IMR-90 (cell line): ENCODE data around the gene LHFPL3. TPM values are rescaled to one million over a fixed set of nuclear protein-coding genes. Genes with fewer than 3 reads are reported as not detected.

Experiments
- ATAC-seq: fragments of 200-7000 bp; cut with Tn5 transposase; 2 replicates; pipeline ENCODE4 v1.9.1; 2020; ENCODE audit warnings: low read depth, mild to moderate bottlenecking, moderate library complexity
- BruUV-seq: library from RNA; stranded (reverse); fragments of 400-500 nt; replicated peaks from 2 replicates; lab custom pipeline; 2021; lab: Mats Ljungman, UMichigan
- CTCF ChIA-PET: fragments of 300-600 bp; formaldehyde crosslinking; extraction: SDS; loops from one replicate; lab custom pipeline; 2021; ENCODE audit warnings: antibody characterized with exemption; lab: Yijun Ruan, JAX
- POLR2A ChIA-PET: fragments of 300-600 bp; sonication (Branson Sonifier 250); formaldehyde crosslinking; loops from one replicate; lab custom pipeline; 2022; ENCODE audit warnings: antibody characterized with exemption; ENCODE audit not compliant: unreplicated experiment; lab: Charles Lee
- DNase-seq: peaks from one replicate; pipeline ENCODE4 v3.0.0; 2013
- H2AFZ ChIP-seq: replicated peaks from 2 replicates; pipeline ENCODE3; 2013; ENCODE audit warnings: low read length, mild to moderate bottlenecking; ENCODE audit not compliant: poor library complexity
- H2AK5ac ChIP-seq: 2 replicates; pipeline ENCODE4 v1.6.1; 2013; ENCODE audit warnings: low read depth, low read length, inconsistent platforms
- H2AK9ac ChIP-seq: replicated peaks from 2 replicates; pipeline ENCODE3; 2013; ENCODE audit warnings: mild to moderate bottlenecking, low read depth, low read length, moderate library complexity; ENCODE audit not compliant: poor library complexity
- H2BK120ac ChIP-seq: 2 replicates; pipeline ENCODE4 v1.6.1; 2013; ENCODE audit warnings: low read depth, low read length, inconsistent platforms
- H2BK15ac ChIP-seq: 3 replicates; pipeline ENCODE4 v1.6.1; 2013; ENCODE audit warnings: low read depth, low read length, inconsistent platforms
- H2BK20ac ChIP-seq: 2 replicates; pipeline ENCODE4 v1.6.1; 2013; ENCODE audit warnings: low read depth, mild to moderate bottlenecking, inconsistent platforms, low read length, moderate library complexity
- H2BK5ac ChIP-seq: 2 replicates; pipeline ENCODE4 v1.6.1; 2013; ENCODE audit warnings: mild to moderate bottlenecking, low read depth, low read length, inconsistent platforms; ENCODE audit not compliant: poor library complexity, severe bottlenecking
- H3K14ac ChIP-seq: replicated peaks from 2 replicates; pipeline ENCODE4 v1.6.1; 2013; ENCODE audit warnings: low read depth, low read length, inconsistent platforms
- H3K18ac ChIP-seq: 2 replicates; pipeline ENCODE4 v1.6.1; 2013; ENCODE audit warnings: low read depth, low read length, control low read depth
- H3K23ac ChIP-seq: 2 replicates; pipeline ENCODE4 v1.6.1; 2013; ENCODE audit warnings: low read depth, low read length, inconsistent platforms
- H3K27ac ChIP-seq: 2 replicates; pipeline ENCODE4 v1.5.1; 2013; ENCODE audit warnings: mild to moderate bottlenecking, control low read depth, low read length; ENCODE audit not compliant: insufficient read depth
- H3K27me3 ChIP-seq: 2 replicates; pipeline ENCODE4 v1.6.1; 2013; ENCODE audit warnings: low read length; ENCODE audit not compliant: control insufficient read depth, insufficient read depth
- H3K36me3 ChIP-seq: 2 replicates; pipeline ENCODE4 v1.6.1; 2013; ENCODE audit warnings: low read length, mixed read lengths; ENCODE audit not compliant: control insufficient read depth, insufficient read depth
- H3K4ac ChIP-seq: 2 replicates; pipeline ENCODE4 v1.6.1; 2013; ENCODE audit warnings: low read depth, low read length, inconsistent platforms
- H3K4me1 ChIP-seq: 2 replicates; pipeline ENCODE4 v1.6.1; 2013; ENCODE audit warnings: low read length, mixed read lengths; ENCODE audit not compliant: control insufficient read depth, insufficient read depth
- H3K4me2 ChIP-seq: 2 replicates; pipeline ENCODE4 v1.6.1; 2013; ENCODE audit warnings: low read depth, mild to moderate bottlenecking, control low read depth, low read length, moderate library complexity
- H3K4me3 ChIP-seq: 2 replicates; pipeline ENCODE4 v1.5.1; 2013; ENCODE audit warnings: low read depth, mild to moderate bottlenecking, control low read depth, low read length, moderate library complexity; ENCODE audit not compliant: insufficient read depth
- H3K56ac ChIP-seq: 2 replicates; pipeline ENCODE4 v1.6.1; 2013; ENCODE audit warnings: low read length, inconsistent platforms; ENCODE audit not compliant: insufficient read depth; ENCODE audit errors: extremely low read depth
- H3K79me1 ChIP-seq, 2 experiments: 2 replicates each; pipeline ENCODE4 v1.6.1; 2013; ENCODE audit warnings: low read length in 2 of 2, inconsistent platforms in 1 of 2, low read depth in 1 of 2
- H3K9ac ChIP-seq: 2 replicates; pipeline ENCODE4 v1.6.1; 2013; ENCODE audit warnings: low read depth, low read length, control low read depth
- H3K9me1 ChIP-seq: 2 replicates; pipeline ENCODE4 v1.6.1; 2013; ENCODE audit warnings: low read length, inconsistent platforms; ENCODE audit not compliant: insufficient read depth
- H3K9me3 ChIP-seq: 2 replicates; pipeline ENCODE4 v1.6.1; 2013; ENCODE audit warnings: low read length; ENCODE audit not compliant: control insufficient read depth, insufficient read depth
- H4K20me1 ChIP-seq: 2 replicates; pipeline ENCODE4 v1.6.1; 2013; ENCODE audit warnings: low read length, inconsistent platforms; ENCODE audit not compliant: insufficient read depth
- H4K5ac ChIP-seq: 2 replicates; pipeline ENCODE4 v1.6.1; 2013; ENCODE audit warnings: mild to moderate bottlenecking, low read depth, low read length, control low read depth
- H4K8ac ChIP-seq, 2 experiments: 2 replicates each; pipeline ENCODE4 v1.6.1; 2013; ENCODE audit warnings: low read depth in 2 of 2, low read length in 2 of 2, control low read depth in 1 of 2, inconsistent platforms in 1 of 2
- H4K91ac ChIP-seq: 2 replicates; pipeline ENCODE4 v1.6.1; 2013; ENCODE audit warnings: low read depth, low read length, inconsistent platforms; ENCODE audit not compliant: insufficient read depth
- BHLHE40 ChIP-seq: fragments of 150-350 bp; IDR thresholded peaks from 2 replicates; pipeline ENCODE4 v1.6.1; 2016; ENCODE audit warnings: mild to moderate bottlenecking, low read depth, low read length
- CEBPB ChIP-seq: IDR thresholded peaks from 2 replicates; pipeline ENCODE4 v1.6.1; 2012; ENCODE audit warnings: low read depth, low read length, improper control_type of control experiment
- ELK1 ChIP-seq: fragments of 150-350 bp; IDR thresholded peaks from 2 replicates; pipeline ENCODE4 v1.6.1; 2016; ENCODE audit warnings: low read depth, mild to moderate bottlenecking, low read length, moderate library complexity, borderline replicate concordance
- FOS ChIP-seq: fragments of 150-350 bp; IDR thresholded peaks from 2 replicates; pipeline ENCODE4 v1.6.1; 2016; ENCODE audit warnings: low read depth, low read length
- MXI1 ChIP-seq: IDR thresholded peaks from 2 replicates; pipeline ENCODE4 v1.6.1; 2012; ENCODE audit warnings: low read depth, mild to moderate bottlenecking, low read length, moderate library complexity, borderline replicate concordance
- NFE2L2 ChIP-seq: fragments of 150-350 bp; IDR thresholded peaks from 2 replicates; pipeline ENCODE4 v1.6.1; 2016; ENCODE audit warnings: low read depth, mild to moderate bottlenecking, low read length
- RAD21 ChIP-seq: IDR thresholded peaks from 2 replicates; pipeline ENCODE4 v1.6.1; 2012; ENCODE audit warnings: low read length, improper control_type of control experiment
- RFX5 ChIP-seq: IDR thresholded peaks from 2 replicates; pipeline ENCODE4 v1.8.0; 2012; ENCODE audit warnings: low read depth, mild to moderate bottlenecking, low read length, moderate library complexity
- WGBS, 2 experiments: methylation state at CpG; one replicate each; pipeline versions ENCODE4 v1.1.5 to v1.1.7; 2013; ENCODE audit warnings: missing lambda C conversion rate in 2 of 2; ENCODE audit not compliant: insufficient read length in 1 of 2; ENCODE audit errors: extremely low coverage in 2 of 2; 5-methylcytosine and 5-hydroxymethylcytosine counted together
- dilution Hi-C: fragments of 300-500 bp; cut with HindIII; formaldehyde crosslinking; loops from one replicate; pipeline ENCODE4 v1.14.3; 2018; ENCODE audit warnings: low sequenced_read_pairs; ENCODE audit not compliant: unreplicated experiment
- in situ Hi-C: fragments of 300-500 bp; cut with MboI; formaldehyde crosslinking; loops from 3 replicates; pipeline ENCODE4 v1.14.3; 2019; ENCODE audit warnings: low sequenced_read_pairs, inconsistent platforms, mixed read lengths
- intact Hi-C: fragments of 100-400 bp; cut with micrococcal nuclease; formaldehyde crosslinking; loops from 2 replicates; pipeline ENCODE4 v1.10.0; 2022
- polyA plus RNA-seq, 3 experiments: library from polyadenylated mRNA; depleted of rRNA; stranded (reverse); fragments of >200 nt; gene quantifications; 2 replicates each; pipeline ENCODE4 v1.2.3, GENCODE V29; 2012; ENCODE audit warnings: low replicate concordance in 1 of 3
- total RNA-seq: library from RNA; depleted of rRNA; stranded (reverse); fragments of >200 nt; gene quantifications from 2 replicates; pipeline ENCODE4 v1.2.3, GENCODE V29; 2012

Gene LHFPL3
- total and polyA plus RNA-seq, 2 of the 4 experiments (the other 2 are of a cell fraction), result not detected

GRCh38 chr7:104838537-104839299, 510.3 kb downstream of the LHFPL3 start:
- no peak overlapping the region for H2AK5ac ChIP-seq
- H4K20me1 ChIP-seq, result no peaks in the 10 kb centered on the region
- no peak overlapping the region for H2BK15ac ChIP-seq
- H2AFZ ChIP-seq, result no peak overlapping the region
- in situ Hi-C loops, result no loop called here
- no peak for TF ChIP-seq MXI1
- TF ChIP-seq CEBPB, result no peak
- no peak for TF ChIP-seq BHLHE40
- TF ChIP-seq RFX5, result no peak
- no peak for TF ChIP-seq RAD21
- no peak for TF ChIP-seq FOS
- TF ChIP-seq ELK1, result no peak
- TF ChIP-seq NFE2L2, result no peak
- WGBS, 2 experiments, result no CpG with 5 or more reads among the region's 3 CpGs
- no peak overlapping the region for H3K9ac ChIP-seq
- no peak overlapping the region for H4K8ac ChIP-seq
- DNase-seq (no peak), ATAC-seq (no peak)
- no peak overlapping the region for H2BK120ac ChIP-seq
- intact Hi-C loops, result no loop called here
- H3K27me3 ChIP-seq, result no peaks in the 10 kb centered on the region; the same call in 1 of the 2 replicates
- H3K18ac ChIP-seq, result no peak overlapping the region
- no peak overlapping the region for H4K5ac ChIP-seq
- H3K27ac ChIP-seq, result no peak overlapping the region
- H3K14ac ChIP-seq, result no peak overlapping the region
- H3K56ac ChIP-seq, result no peak overlapping the region
- no TSS peak for BruUV-seq
- no peaks in the 10 kb centered on the region for H3K4me1 ChIP-seq
- CTCF ChIA-PET, result interaction anchor here (2.9 kb wide), 1 partner anchor 10 kb away, joined by 13 read pairs; no protein-coding TSS in a partner anchor
- H3K4ac ChIP-seq, result no peak overlapping the region
- dilution Hi-C loops, result no loop called here
- H3K23ac ChIP-seq, result no peak overlapping the region
- H3K36me3 ChIP-seq, result no peaks in the 10 kb centered on the region
- no peak overlapping the region for H3K4me3 ChIP-seq
- no peak overlapping the region for H2BK5ac ChIP-seq
- no peak overlapping the region for H2AK9ac ChIP-seq
- no peaks in the 10 kb centered on the region for H3K79me1 ChIP-seq
- H4K91ac ChIP-seq, result no peak overlapping the region
- H3K9me1 ChIP-seq, result no peaks in the 10 kb centered on the region
- H3K4me2 ChIP-seq, result no peak overlapping the region
- POLR2A ChIA-PET, result no interaction called here
- no peaks in the 10 kb centered on the region for H3K9me3 ChIP-seq
- no peak overlapping the region for H2BK20ac ChIP-seq
